Peyer's patch (tissue), 4 donors: ENCODE measurements around the gene NANOS2.

ENCODE experiments used
- CTCF ChIP-seq, 6 experiments: fragments of 450-650 bp in 4 of 6; fragments of 200-600 bp in 2 of 6; sonication (generic) in 1 of 6; IDR thresholded peaks; one replicate each; pipeline ENCODE4 v1.5.1; 2017 to 2019; ENCODE audit warnings: antibody characterized with exemption in 6 of 6, mild to moderate bottlenecking in 3 of 6, moderate library complexity in 1 of 6
- POLR2A ChIP-seq, 2 donors: fragments of 450-650 bp; IDR thresholded peaks; one replicate each; pipeline ENCODE4 v1.5.1; 2017; ENCODE audit warnings: antibody characterized with exemption in 2 of 2, mild to moderate bottlenecking in 2 of 2, moderate library complexity in 2 of 2

- TF ChIP-seq POLR2A (IDR thresholded peaks at IDR 0.05) = no peak
- TF ChIP-seq CTCF (IDR thresholded peaks at IDR 0.05) = no peak
Observed at GRCh38 chr19:45959517-45960025, 45.0 kb upstream of the NANOS2 start.
